ENCODE results near the gene LRP1B.

GRCh38 chr2:140205093-140205492, 1925.7 kb downstream of the LRP1B start:
- TF ChIP-seq POLR2A (IDR thresholded peaks at IDR 0.05) (no peak), CTCF (IDR thresholded peaks at IDR 0.05) (no peak), POLR2AphosphoS5 (IDR thresholded peaks at IDR 0.05; ENCODE audit: insufficient read depth in 1 of 2, low read depth in 1 of 2) (no peak)

Data from vagina (tissue), 2 donors.